ENCODE data around the gene IKZF2. TPM values are rescaled to one million over a fixed set of nuclear protein-coding genes. Genes with fewer than 3 reads are reported as not detected.
A peak's percentile ranks its signal among the peaks of the same experiment; 100 is the strongest.

IKZF2 gene
- total and polyA plus RNA-seq, 2 donors (not counting 3 experiments of a cell fraction or from before 2014, with no cell fraction given), result 0.08 to 0.46 TPM

- Histone ChIP-seq H3K9me1 (replicated peaks; ENCODE audit: control insufficient read depth, extremely low read depth, insufficient read depth, low read length) (no peaks in the 10 kb centered on the region), H2AFZ (ENCODE audit: low read depth, low read length) (no peak overlapping the region), H3K27me3 (ENCODE audit: control insufficient read depth in 2 of 2, insufficient read depth in 2 of 2, low read length in 2 of 2) (peaks cover 18 to 38% of the 10 kb centered on the region in 2 experiments), H3K4me2 (ENCODE audit: insufficient read depth, low read length) (peak overlapping the region; percentile 71), H3K9ac (replicated peaks; ENCODE audit: extremely low read depth, insufficient read depth, low read length) (no peak overlapping the region), H3K4me3 (replicated peaks in 1 of 3; ENCODE audit: insufficient read depth in 1 of 3, low read depth in 1 of 3, low read length in 3 of 3) (no peak overlapping the region), H4K20me1 (replicated peaks; ENCODE audit: control insufficient read depth, extremely low read depth, insufficient read depth, low read length) (no peaks in the 10 kb centered on the region), H3K27ac (ENCODE audit: insufficient read depth, low read depth, low read length) (no peak overlapping the region), H3K79me2 (ENCODE audit: control insufficient read depth, insufficient read depth, low read length) (no peaks in the 10 kb centered on the region), H3K4me1 (ENCODE audit: control insufficient read depth, extremely low read depth, insufficient read depth, low read length) (peaks cover 7% of the 10 kb centered on the region), H3K9me3 (replicated peaks; ENCODE audit: control insufficient read depth, insufficient read depth, low read length) (no peaks in the 10 kb centered on the region), H3K36me3 (ENCODE audit: control insufficient read depth in 2 of 2, extremely low read depth in 1 of 2, insufficient read depth in 2 of 2, low read length in 2 of 2) (no peaks in the 10 kb centered on the region)
- CTCF ChIA-PET, result interaction anchor here (0.6 to 4.8 kb wide), 4 partner anchors 18 to 373 kb away, joined by 3 to 56 read pairs (median 4); no protein-coding TSS in a partner anchor
- no peak for FAIRE-seq
- no TSS peak for BruUV-seq (replicated peaks)
- TF ChIP-seq FOS (IDR thresholded peaks at IDR 0.05; ENCODE audit: borderline replicate concordance, insufficient read depth, low read length) (no peak), EZH2 (IDR thresholded peaks at IDR 0.05; ENCODE audit: borderline replicate concordance, low read depth, low read length, severe bottlenecking) (no peak), GATA2 (IDR thresholded peaks at IDR 0.05; ENCODE audit: insufficient read depth, insufficient read length, low read depth, low read length) (no peak), JUN (IDR thresholded peaks at IDR 0.05; ENCODE audit: borderline replicate concordance, insufficient read depth, insufficient read length, low read depth) (no peak), MYC (IDR thresholded peaks at IDR 0.05; ENCODE audit: low read depth, low read length) (no peak), POLR2AphosphoS5 (IDR thresholded peaks at IDR 0.05; ENCODE audit: insufficient read depth, low read depth, low read length) (no peak), POLR2A (IDR thresholded peaks at IDR 0.05; ENCODE audit: low read depth, low read length) (no peak)
- TF ChIP-seq, protein P1, sequence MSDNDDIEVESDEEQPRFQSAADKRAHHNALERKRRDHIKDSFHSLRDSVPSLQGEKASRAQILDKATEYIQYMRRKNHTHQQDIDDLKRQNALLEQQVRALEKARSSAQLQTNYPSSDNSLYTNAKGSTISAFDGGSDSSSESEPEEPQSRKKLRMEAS (IDR thresholded peaks at IDR 0.05; ENCODE audit: insufficient read depth, insufficient read length), result no peak
- TF ChIP-seq, protein P2, sequence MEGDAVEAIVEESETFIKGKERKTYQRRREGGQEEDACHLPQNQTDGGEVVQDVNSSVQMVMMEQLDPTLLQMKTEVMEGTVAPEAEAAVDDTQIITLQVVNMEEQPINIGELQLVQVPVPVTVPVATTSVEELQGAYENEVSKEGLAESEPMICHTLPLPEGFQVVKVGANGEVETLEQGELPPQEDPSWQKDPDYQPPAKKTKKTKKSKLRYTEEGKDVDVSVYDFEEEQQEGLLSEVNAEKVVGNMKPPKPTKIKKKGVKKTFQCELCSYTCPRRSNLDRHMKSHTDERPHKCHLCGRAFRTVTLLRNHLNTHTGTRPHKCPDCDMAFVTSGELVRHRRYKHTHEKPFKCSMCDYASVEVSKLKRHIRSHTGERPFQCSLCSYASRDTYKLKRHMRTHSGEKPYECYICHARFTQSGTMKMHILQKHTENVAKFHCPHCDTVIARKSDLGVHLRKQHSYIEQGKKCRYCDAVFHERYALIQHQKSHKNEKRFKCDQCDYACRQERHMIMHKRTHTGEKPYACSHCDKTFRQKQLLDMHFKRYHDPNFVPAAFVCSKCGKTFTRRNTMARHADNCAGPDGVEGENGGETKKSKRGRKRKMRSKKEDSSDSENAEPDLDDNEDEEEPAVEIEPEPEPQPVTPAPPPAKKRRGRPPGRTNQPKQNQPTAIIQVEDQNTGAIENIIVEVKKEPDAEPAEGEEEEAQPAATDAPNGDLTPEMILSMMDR (IDR thresholded peaks at IDR 0.05; ENCODE audit: extremely low read depth in 1 of 2, insufficient read depth in 1 of 2, low read depth in 1 of 2, low read length in 2 of 2), result no peak
- intact Hi-C loops (cut with micrococcal nuclease) (no loop called here), dilution Hi-C loops (cut with MboI; ENCODE audit: extremely low pct_ligation_motif_present, low sequenced_read_pairs) (no loop called here)
- POLR2A ChIA-PET, result interaction anchor here (0.6 kb wide), 1 partner anchor 19 kb away, joined by 7 read pairs; no protein-coding TSS in a partner anchor
- no peak for DNase-seq (ENCODE audit: low read depth, low spot score)
Observed at GRCh38 chr2:213149294-213149875, 2.0 kb downstream of the IKZF2 start.

All from endothelial cell of umbilical vein (primary cell).